Skeletal muscle satellite cell (primary cell): Measurements from ENCODE around the gene GABRD.

Experiments
- H3K27me3 ChIP-seq: 2 replicates; pipeline ENCODE4 v1.7.0; 2013; ENCODE audit warnings: low read length; ENCODE audit not compliant: control insufficient read depth, insufficient read depth
- H3K36me3 ChIP-seq: 2 replicates; pipeline ENCODE4 v1.7.0; 2013; ENCODE audit warnings: mild to moderate bottlenecking, control low read depth, low read length; ENCODE audit not compliant: insufficient read depth
- H3K4me1 ChIP-seq: 2 replicates; pipeline ENCODE4 v1.7.0; 2013; ENCODE audit warnings: low read length; ENCODE audit not compliant: control insufficient read depth, insufficient read depth
- H3K4me2 ChIP-seq: 2 replicates; pipeline ENCODE4 v1.7.0; 2013; ENCODE audit warnings: mild to moderate bottlenecking, low read length
- H3K4me3 ChIP-seq: 2 replicates; pipeline ENCODE4 v1.7.0; 2013; ENCODE audit warnings: low read length
- H3K9ac ChIP-seq: 2 replicates; pipeline ENCODE4 v1.7.0; 2013; ENCODE audit warnings: mild to moderate bottlenecking, low read depth, low read length, moderate library complexity
- H3K9me3 ChIP-seq: replicated peaks from 2 replicates; pipeline ENCODE4 v1.7.0; 2013; ENCODE audit warnings: mild to moderate bottlenecking, control low read depth, low read length

Gene GABRD

GRCh38 chr1:2045468-2046173, 26.5 kb downstream of the GABRD start:
- Histone ChIP-seq H3K9ac (no peak overlapping the region), H3K27me3 (peaks cover 48% of the 10 kb centered on the region), H3K4me2 (no peak overlapping the region), H3K9me3 (no peaks in the 10 kb centered on the region), H3K4me1 (peaks cover 3% of the 10 kb centered on the region), H3K4me3 (no peak overlapping the region), H3K36me3 (no peaks in the 10 kb centered on the region)

GRCh38 chr1:2046174-2046917, 27.2 kb downstream of the GABRD start:
- H3K27me3 ChIP-seq: peaks cover 50% of the 10 kb centered on the region
- H3K36me3 ChIP-seq: no peaks in the 10 kb centered on the region
- H3K9ac ChIP-seq: no peak overlapping the region
- no peaks in the 10 kb centered on the region for H3K9me3 ChIP-seq
- no peak overlapping the region for H3K4me2 ChIP-seq
- H3K4me1 ChIP-seq: peaks cover 3% of the 10 kb centered on the region
- H3K4me3 ChIP-seq: no peak overlapping the region

GRCh38 chr1:2046953-2047748, 28.0 kb downstream of the GABRD start:
- H3K36me3 ChIP-seq: no peaks in the 10 kb centered on the region
- H3K4me1 ChIP-seq: peaks cover 3% of the 10 kb centered on the region
- peaks cover 56% of the 10 kb centered on the region for H3K27me3 ChIP-seq
- no peak overlapping the region for H3K9ac ChIP-seq
- no peak overlapping the region for H3K4me3 ChIP-seq
- no peak overlapping the region for H3K4me2 ChIP-seq
- no peaks in the 10 kb centered on the region for H3K9me3 ChIP-seq

- H3K4me3 ChIP-seq: no peak overlapping the region
- H3K4me1 ChIP-seq: peaks cover 3% of the 10 kb centered on the region
- no peak overlapping the region for H3K4me2 ChIP-seq
- no peaks in the 10 kb centered on the region for H3K36me3 ChIP-seq
- no peak overlapping the region for H3K9ac ChIP-seq
- H3K9me3 ChIP-seq: no peaks in the 10 kb centered on the region
- peaks cover 64% of the 10 kb centered on the region for H3K27me3 ChIP-seq
Measured at GRCh38 chr1:2047749-2048729, 28.9 kb downstream of the GABRD start.

- H3K4me2 ChIP-seq: no peak overlapping the region
- no peaks in the 10 kb centered on the region for H3K9me3 ChIP-seq
- peaks cover 62% of the 10 kb centered on the region for H3K27me3 ChIP-seq
- H3K9ac ChIP-seq: no peak overlapping the region
- peaks cover 3% of the 10 kb centered on the region for H3K4me1 ChIP-seq
- H3K36me3 ChIP-seq: no peaks in the 10 kb centered on the region
- H3K4me3 ChIP-seq: no peak overlapping the region
Measured at GRCh38 chr1:2049225-2049717, 30.1 kb downstream of the GABRD start.

- H3K27me3 ChIP-seq: peaks cover 62% of the 10 kb centered on the region
- H3K9ac ChIP-seq: no peak within 1 kb of the TSS
- H3K4me1 ChIP-seq: no peaks in the 10 kb centered on the region
- H3K36me3 ChIP-seq: no peaks in the 10 kb centered on the region
- no peak within 1 kb of the TSS for H3K4me3 ChIP-seq
- H3K9me3 ChIP-seq: no peaks in the 10 kb centered on the region
- H3K4me2 ChIP-seq: peak within 1 kb of the TSS; percentile 41
Measured at GRCh38 chr1:2049718-2050431, 30.7 kb downstream of the GABRD start, which contains the start of gene PRKCZ. Gene PRKCZ (plus strand): TSS chr1:2050411. CDS start chr1:2050631, 220 bp downstream.

- Histone ChIP-seq H3K4me1 (no peaks in the 10 kb centered on the region), H3K4me3 (no peak overlapping the region), H3K4me2 (no peak overlapping the region), H3K9me3 (no peaks in the 10 kb centered on the region), H3K36me3 (no peaks in the 10 kb centered on the region), H3K27me3 (peaks cover 62% of the 10 kb centered on the region), H3K9ac (no peak overlapping the region)
Measured at GRCh38 chr1:2050461-2050792, 31.3 kb downstream of the GABRD start.

- Histone ChIP-seq H3K4me1 (no peaks in the 10 kb centered on the region), H3K9ac (no peak overlapping the region), H3K4me3 (no peak overlapping the region), H3K4me2 (no peak overlapping the region), H3K27me3 (peaks cover 56% of the 10 kb centered on the region), H3K9me3 (no peaks in the 10 kb centered on the region), H3K36me3 (no peaks in the 10 kb centered on the region)
Measured at GRCh38 chr1:2050793-2051682, 31.9 kb downstream of the GABRD start.

- H3K4me1 ChIP-seq: no peaks in the 10 kb centered on the region
- no peaks in the 10 kb centered on the region for H3K9me3 ChIP-seq
- no peak overlapping the region for H3K4me2 ChIP-seq
- H3K4me3 ChIP-seq: no peak overlapping the region
- peaks cover 46% of the 10 kb centered on the region for H3K27me3 ChIP-seq
- no peak overlapping the region for H3K9ac ChIP-seq
- H3K36me3 ChIP-seq: no peaks in the 10 kb centered on the region
Measured at GRCh38 chr1:2052054-2052679, 33.0 kb downstream of the GABRD start.
